Stomach (tissue), 9 donors: ENCODE results near the gene FNBP1. TPM values are rescaled to one million over a fixed set of nuclear protein-coding genes. Genes with fewer than 3 reads are reported as not detected.
"Not testable (repeated sequence)": the region's sequence is repeated elsewhere in the genome, so short reads cannot be mapped to it uniquely, and the experiment has no call there.

Experiments used
- DNase-seq, 2 donors: peaks; one replicate each; pipeline versions ENCODE4 v3.0.0 to v3.0.0-alpha.2; 2013 to 2019
- H3K27ac ChIP-seq, 5 donors: fragments of 200-600 bp in 4 of 5; sonication (generic) in 4 of 5; one replicate each; pipeline ENCODE4 v1.5.1; 2013 to 2019; ENCODE audit warnings: mild to moderate bottlenecking in 1 of 5, moderate library complexity in 1 of 5
- H3K27me3 ChIP-seq, 3 donors: fragments of 200-600 bp; sonication (generic); one replicate each; pipeline ENCODE4 v1.5.1; 2017 to 2019; ENCODE audit warnings: mixed run types in 1 of 3
- H3K36me3 ChIP-seq, 4 donors: fragments of 200-600 bp; sonication (generic); 1 replicate in 3 of 4; 2 replicates in 1 of 4; pipeline ENCODE4 v1.5.1; 2016 to 2019
- H3K4me1 ChIP-seq, 4 donors: fragments of 200-600 bp; sonication (generic); one replicate each; pipeline ENCODE4 v1.5.1; 2016 to 2019
- H3K4me3 ChIP-seq, 4 donors: fragments of 200-600 bp; sonication (generic) in 3 of 4; one replicate each; pipeline ENCODE4 v1.5.1; 2016 to 2019; ENCODE audit warnings: mild to moderate bottlenecking in 1 of 4
- H3K9me3 ChIP-seq, 4 donors: fragments of 200-600 bp; sonication (generic); one replicate each; pipeline ENCODE4 v1.5.1; 2016 to 2019
- EP300 ChIP-seq: sonication (generic); formaldehyde crosslinking; IDR thresholded peaks from one replicate; pipeline ENCODE4 v1.6.1; 2017; ENCODE audit warnings: antibody characterized with exemption
- POLR2A ChIP-seq, 4 donors: fragments of 450-650 bp; IDR thresholded peaks; one replicate each; pipeline ENCODE4 v1.6.1; 2016; ENCODE audit warnings: antibody characterized with exemption in 4 of 4, control low read depth in 2 of 4, mild to moderate bottlenecking in 1 of 4, moderate library complexity in 1 of 4
- POLR2AphosphoS5 ChIP-seq, 3 donors: sonication (generic); formaldehyde crosslinking; IDR thresholded peaks; one replicate each; pipeline ENCODE4 v1.6.1; 2016; ENCODE audit warnings: antibody characterized with exemption in 3 of 3
- WGBS, 5 donors: extraction: QIAGEN DNeasy Blood & Tissue Kit in 3 of 5; methylation state at CpG; one replicate each; pipeline versions ENCODE4 v1.1.5 to v1.1.7; 2013 to 2018; 5-methylcytosine and 5-hydroxymethylcytosine counted together
- intact Hi-C: fragments of 100-400 bp; cut with DNase I; formaldehyde crosslinking; loops from one replicate; pipeline ENCODE4 v1.15.1; 2023; ENCODE audit warnings: low total_unique reads
- polyA plus RNA-seq, 3 donors: library from polyadenylated mRNA; stranded (reverse); fragments of 200-250 nt; gene quantifications; one replicate each; pipeline ENCODE4 v1.2.3, GENCODE V29; 2013
- total RNA-seq, 5 donors: library from RNA; depleted of rRNA; stranded (reverse); fragments of >200 nt; gene quantifications; one replicate each; pipeline versions ENCODE4 v1.1.0 to v1.2.3, GENCODE V29; 2014 to 2016
- TF ChIP-seq, protein P1 (sequence below), 7 experiments: fragments of 450-650 bp in 4 of 7; fragments of 200-600 bp in 3 of 7; sonication (generic) in 3 of 7; IDR thresholded peaks; one replicate each; pipeline ENCODE4 v1.5.1; 2016 to 2019; ENCODE audit warnings: antibody characterized with exemption in 7 of 7, control low read depth in 2 of 7, mild to moderate bottlenecking in 1 of 7
- donor health status: healthy with polysubstance abuse.
- donor health status: Bipolar disorder and iron deficiency.
- donor health status: healthy.

Gene FNBP1
- total and polyA plus RNA-seq, 8 donors = 9.0 to 129 (median 57.3) TPM

GRCh38 chr9:130021123-130021522 is 21.9 kb downstream of the FNBP1 start:
- no peak for DNase-seq
- no peaks in the 10 kb centered on the region for H3K27me3 ChIP-seq
- 59 to 76% (median 70%) methylated on average over 2 of the region's 2 CpGs for WGBS, 5 donors
- intact Hi-C loops = no loop called here
- no peaks in the 10 kb centered on the region for H3K9me3 ChIP-seq
- peaks cover 0 to 5% (median 0%) of the 10 kb centered on the region in 4 donors for H3K36me3 ChIP-seq
- peaks cover 19 to 81% (median 50%) of the 10 kb centered on the region in 4 donors for H3K4me1 ChIP-seq
- H3K27ac ChIP-seq = peak overlapping the region in 2 of 5 donors; percentile 65 to 87
- H3K4me3 ChIP-seq = no peak overlapping the region
- no peak for TF ChIP-seq EP300
- TF ChIP-seq POLR2A (IDR thresholded peaks at IDR 0.05) = no peak
- no peak for TF ChIP-seq POLR2AphosphoS5 (IDR thresholded peaks at IDR 0.05)
- TF ChIP-seq, protein P1, sequence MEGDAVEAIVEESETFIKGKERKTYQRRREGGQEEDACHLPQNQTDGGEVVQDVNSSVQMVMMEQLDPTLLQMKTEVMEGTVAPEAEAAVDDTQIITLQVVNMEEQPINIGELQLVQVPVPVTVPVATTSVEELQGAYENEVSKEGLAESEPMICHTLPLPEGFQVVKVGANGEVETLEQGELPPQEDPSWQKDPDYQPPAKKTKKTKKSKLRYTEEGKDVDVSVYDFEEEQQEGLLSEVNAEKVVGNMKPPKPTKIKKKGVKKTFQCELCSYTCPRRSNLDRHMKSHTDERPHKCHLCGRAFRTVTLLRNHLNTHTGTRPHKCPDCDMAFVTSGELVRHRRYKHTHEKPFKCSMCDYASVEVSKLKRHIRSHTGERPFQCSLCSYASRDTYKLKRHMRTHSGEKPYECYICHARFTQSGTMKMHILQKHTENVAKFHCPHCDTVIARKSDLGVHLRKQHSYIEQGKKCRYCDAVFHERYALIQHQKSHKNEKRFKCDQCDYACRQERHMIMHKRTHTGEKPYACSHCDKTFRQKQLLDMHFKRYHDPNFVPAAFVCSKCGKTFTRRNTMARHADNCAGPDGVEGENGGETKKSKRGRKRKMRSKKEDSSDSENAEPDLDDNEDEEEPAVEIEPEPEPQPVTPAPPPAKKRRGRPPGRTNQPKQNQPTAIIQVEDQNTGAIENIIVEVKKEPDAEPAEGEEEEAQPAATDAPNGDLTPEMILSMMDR (IDR thresholded peaks at IDR 0.05) = no peak

DNA sequence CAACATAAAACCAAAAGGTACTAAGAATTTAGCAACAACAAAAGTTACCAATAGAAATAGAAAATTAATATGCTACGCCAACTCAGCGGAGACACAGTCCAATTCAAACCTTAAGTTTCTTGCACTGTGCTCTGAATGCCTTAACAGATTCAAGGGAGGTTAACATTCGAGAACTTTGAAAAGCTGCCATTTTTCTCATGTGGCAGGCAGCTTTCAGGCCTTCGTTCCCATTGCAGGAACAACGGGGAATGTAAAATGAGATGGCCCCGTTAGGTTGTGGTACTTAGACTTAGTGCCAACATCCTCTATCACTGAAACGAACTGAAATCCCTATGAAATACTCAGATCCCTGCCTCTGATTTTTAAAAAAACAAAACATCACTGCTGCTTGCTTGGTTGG is 22.4 kb downstream of the FNBP1 start:
- Histone ChIP-seq H3K27ac (peak overlapping the region in 4 of 5 donors; percentile 7 to 87 (median 59)), H3K4me1 (peaks cover 19 to 76% (median 48%) of the 10 kb centered on the region in 4 donors), H3K27me3 (no peaks in the 10 kb centered on the region), H3K9me3 (no peaks in the 10 kb centered on the region), H3K36me3 (peaks cover 0 to 8% (median 0%) of the 10 kb centered on the region in 4 donors), H3K4me3 (no peak overlapping the region)
- intact Hi-C loops = no loop called here
- 50 to 71% (median 57%) methylated on average over 7 of the region's 7 CpGs for WGBS, 5 donors
- TF ChIP-seq POLR2AphosphoS5 (IDR thresholded peaks at IDR 0.05) = no peak
- TF ChIP-seq POLR2A (IDR thresholded peaks at IDR 0.05) = no peak
- TF ChIP-seq, protein P1 (IDR thresholded peaks at IDR 0.05) = no peak
- DNase-seq = no peak

- intact Hi-C loops = no loop called here
- no peak for TF ChIP-seq POLR2A (IDR thresholded peaks at IDR 0.05)
- TF ChIP-seq EP300 = no peak
- TF ChIP-seq, protein P1 (IDR thresholded peaks at IDR 0.05) = no peak
- TF ChIP-seq POLR2AphosphoS5 (IDR thresholded peaks at IDR 0.05) = no peak
- Histone ChIP-seq H3K4me1 (peaks cover 6 to 58% (median 30%) of the 10 kb centered on the region in 4 donors), H3K36me3 (peaks cover 0 to 8% (median 0%) of the 10 kb centered on the region in 4 donors), H3K4me3 (no peak overlapping the region), H3K27me3 (no peaks in the 10 kb centered on the region), H3K9me3 (no peaks in the 10 kb centered on the region), H3K27ac (peak overlapping the region in 3 of 5 donors; percentile 7 to 87 (median 51))
- no peak for DNase-seq
- WGBS, 5 donors = 78 to 91% (median 88%) methylated on average over 4 of the region's 4 CpGs
Observed at GRCh38 chr9:130018265-130018664, 24.7 kb downstream of the FNBP1 start.

GRCh38 chr9:130017510-130017909 is 25.5 kb downstream of the FNBP1 start:
- 80 to 91% (median 90%) methylated on average over 8 of the region's 8 CpGs for WGBS, 5 donors
- H3K27ac ChIP-seq = peak overlapping the region in 3 of 5 donors; percentile 44 to 87 (median 72)
- H3K36me3 ChIP-seq, H3K4me3 ChIP-seq, H3K9me3 ChIP-seq, DNase-seq, intact Hi-C loops, H3K27me3 ChIP-seq: not testable (repeated sequence)
- peaks cover 0 to 53% (median 24%) of the 10 kb centered on the region in 4 donors for H3K4me1 ChIP-seq

GRCh38 chr9:130017076-130017475 is 25.9 kb downstream of the FNBP1 start:
- Histone ChIP-seq H3K27me3 (no peaks in the 10 kb centered on the region), H3K9me3 (no peaks in the 10 kb centered on the region), H3K4me3 (no peak overlapping the region), H3K36me3 (peaks cover 0 to 8% (median 0%) of the 10 kb centered on the region in 4 donors), H3K4me1 (peaks cover 0 to 49% (median 22%) of the 10 kb centered on the region in 4 donors), H3K27ac (peak overlapping the region in 4 of 5 donors; percentile 32 to 87 (median 58))
- WGBS, 5 donors = 20 to 39% (median 26%) methylated on average over 2 of the region's 2 CpGs
- TF ChIP-seq, protein P1 (IDR thresholded peaks at IDR 0.05) = no peak
- no peak for TF ChIP-seq EP300
- TF ChIP-seq POLR2AphosphoS5 (IDR thresholded peaks at IDR 0.05) = no peak
- no peak for TF ChIP-seq POLR2A (IDR thresholded peaks at IDR 0.05)
- intact Hi-C loops = no loop called here
- no peak for DNase-seq
